ENCODE results near the gene KCNE1.

KCNE1 gene

GRCh38 chr21:34536311-34536710 is 24.3 kb upstream of the KCNE1 start:
- no peak overlapping the region for H2AK5ac ChIP-seq (ENCODE audit: low read depth, low read length)
- no CpG with 5 or more reads among the region's 8 CpGs for WGBS, 2 donors (ENCODE audit: extremely low coverage in 2 of 2, insufficient read length in 2 of 2, insufficient replicate concordance in 1 of 2)
- H2BK12ac ChIP-seq (ENCODE audit: low read length): no peak overlapping the region
- H3K79me1 ChIP-seq (ENCODE audit: low read depth, low read length): no peaks in the 10 kb centered on the region
- H3K4me2 ChIP-seq (ENCODE audit: insufficient read depth, low read length, poor library complexity, severe bottlenecking): no peak overlapping the region
- no peak overlapping the region for H3K14ac ChIP-seq (ENCODE audit: low read length)
- H3K4me1 ChIP-seq (ENCODE audit: control insufficient read depth in 2 of 2, insufficient read depth in 1 of 2, low read depth in 1 of 2, low read length in 2 of 2): peaks cover 6 to 16% of the 10 kb centered on the region in 2 donors
- no peaks in the 10 kb centered on the region for H3K27me3 ChIP-seq (ENCODE audit: control insufficient read depth in 3 of 3, insufficient read depth in 3 of 3, low read depth in 1 of 3, low read length in 3 of 3)
- H3K18ac ChIP-seq (ENCODE audit: low read length): no peak overlapping the region
- no peak overlapping the region for H2BK5ac ChIP-seq (ENCODE audit: low read length)
- no peak overlapping the region for H3K9ac ChIP-seq (ENCODE audit: low read depth, low read length, poor library complexity)
- no peak for DNase-seq (ENCODE audit: low spot score)
- no peaks in the 10 kb centered on the region for H3K36me3 ChIP-seq (replicated peaks in 1 of 2; ENCODE audit: control insufficient read depth in 2 of 2, insufficient read depth in 2 of 2, low read length in 2 of 2)
- peak overlapping the region; percentile 25 for H3K27ac ChIP-seq (replicated peaks; ENCODE audit: low read length)
- H4K91ac ChIP-seq (ENCODE audit: low read depth, low read length, poor library complexity): no peak overlapping the region
- H3K4me3 ChIP-seq (ENCODE audit: low read length in 2 of 2): no peak overlapping the region
- H2BK120ac ChIP-seq (ENCODE audit: low read depth, low read length): no peak overlapping the region
- no peak overlapping the region for H2AFZ ChIP-seq (ENCODE audit: low read length)
- H3K9me3 ChIP-seq (replicated peaks in 1 of 2; ENCODE audit: control insufficient read depth in 2 of 2, insufficient read depth in 1 of 2, low read depth in 1 of 2, low read length in 2 of 2): peaks cover 0 to 4% of the 10 kb centered on the region in 2 donors
- no peak overlapping the region for H4K8ac ChIP-seq (ENCODE audit: low read depth, low read length)
- H2BK15ac ChIP-seq (ENCODE audit: low read length): no peak overlapping the region
- H3K4ac ChIP-seq (ENCODE audit: low read length): no peak overlapping the region
- H3K23ac ChIP-seq (ENCODE audit: low read depth, low read length, poor library complexity): no peak overlapping the region

- H3K23ac ChIP-seq (ENCODE audit: low read depth, low read length, poor library complexity): no peak overlapping the region
- no peak overlapping the region for H3K9ac ChIP-seq (ENCODE audit: low read depth, low read length, poor library complexity)
- no peak overlapping the region for H3K18ac ChIP-seq (ENCODE audit: low read length)
- no peak overlapping the region for H3K4me2 ChIP-seq (ENCODE audit: insufficient read depth, low read length, poor library complexity, severe bottlenecking)
- no peak overlapping the region for H2BK120ac ChIP-seq (ENCODE audit: low read depth, low read length)
- H3K4me1 ChIP-seq (ENCODE audit: control insufficient read depth in 2 of 2, insufficient read depth in 1 of 2, low read depth in 1 of 2, low read length in 2 of 2): peaks cover 6 to 16% of the 10 kb centered on the region in 2 donors
- no peaks in the 10 kb centered on the region for H3K36me3 ChIP-seq (replicated peaks in 1 of 2; ENCODE audit: control insufficient read depth in 2 of 2, insufficient read depth in 2 of 2, low read length in 2 of 2)
- WGBS, 2 donors (ENCODE audit: extremely low coverage in 2 of 2, insufficient read length in 2 of 2, insufficient replicate concordance in 1 of 2): no CpG with 5 or more reads among the region's 3 CpGs
- no peak overlapping the region for H3K4ac ChIP-seq (ENCODE audit: low read length)
- H2BK15ac ChIP-seq (ENCODE audit: low read length): no peak overlapping the region
- H2BK5ac ChIP-seq (ENCODE audit: low read length): no peak overlapping the region
- no peak for DNase-seq (ENCODE audit: low spot score)
- no peaks in the 10 kb centered on the region for H3K79me1 ChIP-seq (ENCODE audit: low read depth, low read length)
- H3K27ac ChIP-seq (replicated peaks; ENCODE audit: low read length): no peak overlapping the region
- H4K8ac ChIP-seq (ENCODE audit: low read depth, low read length): no peak overlapping the region
- H2AK5ac ChIP-seq (ENCODE audit: low read depth, low read length): no peak overlapping the region
- H3K4me3 ChIP-seq (ENCODE audit: low read length in 2 of 2): no peak overlapping the region
- H3K27me3 ChIP-seq (ENCODE audit: control insufficient read depth in 3 of 3, insufficient read depth in 3 of 3, low read depth in 1 of 3, low read length in 3 of 3): no peaks in the 10 kb centered on the region
- H2BK12ac ChIP-seq (ENCODE audit: low read length): no peak overlapping the region
- H2AFZ ChIP-seq (ENCODE audit: low read length): no peak overlapping the region
- peaks cover 0 to 4% of the 10 kb centered on the region in 2 donors for H3K9me3 ChIP-seq (replicated peaks in 1 of 2; ENCODE audit: control insufficient read depth in 2 of 2, insufficient read depth in 1 of 2, low read depth in 1 of 2, low read length in 2 of 2)
- no peak overlapping the region for H4K91ac ChIP-seq (ENCODE audit: low read depth, low read length, poor library complexity)
- no peak overlapping the region for H3K14ac ChIP-seq (ENCODE audit: low read length)
These were observed 23.9 kb upstream of the KCNE1 start for GRCh38 chr21:34535886-34536285.

GRCh38 chr21:34534522-34534921 is 22.5 kb upstream of the KCNE1 start:
- H4K91ac ChIP-seq (ENCODE audit: low read depth, low read length, poor library complexity): no peak overlapping the region
- no peaks in the 10 kb centered on the region for H3K27me3 ChIP-seq (ENCODE audit: control insufficient read depth in 3 of 3, insufficient read depth in 3 of 3, low read depth in 1 of 3, low read length in 3 of 3)
- no peak overlapping the region for H4K8ac ChIP-seq (ENCODE audit: low read depth, low read length)
- H2BK120ac ChIP-seq (ENCODE audit: low read depth, low read length): no peak overlapping the region
- peaks cover 0 to 4% of the 10 kb centered on the region in 2 donors for H3K9me3 ChIP-seq (replicated peaks in 1 of 2; ENCODE audit: control insufficient read depth in 2 of 2, insufficient read depth in 1 of 2, low read depth in 1 of 2, low read length in 2 of 2)
- no peak overlapping the region for H2BK5ac ChIP-seq (ENCODE audit: low read length)
- no peak overlapping the region for H3K4me2 ChIP-seq (ENCODE audit: insufficient read depth, low read length, poor library complexity, severe bottlenecking)
- no peak overlapping the region for H2BK15ac ChIP-seq (ENCODE audit: low read length)
- H3K4me3 ChIP-seq (ENCODE audit: low read length in 2 of 2): peak overlapping the region in 1 of 2 donors; percentile 46
- H2AFZ ChIP-seq (ENCODE audit: low read length): no peak overlapping the region
- no peak overlapping the region for H3K4ac ChIP-seq (ENCODE audit: low read length)
- H3K18ac ChIP-seq (ENCODE audit: low read length): no peak overlapping the region
- no peak overlapping the region for H3K14ac ChIP-seq (ENCODE audit: low read length)
- no peak overlapping the region for H3K23ac ChIP-seq (ENCODE audit: low read depth, low read length, poor library complexity)
- peaks cover 6 to 16% of the 10 kb centered on the region in 2 donors for H3K4me1 ChIP-seq (ENCODE audit: control insufficient read depth in 2 of 2, insufficient read depth in 1 of 2, low read depth in 1 of 2, low read length in 2 of 2)
- H3K27ac ChIP-seq (replicated peaks; ENCODE audit: low read length): no peak overlapping the region
- H3K9ac ChIP-seq (ENCODE audit: low read depth, low read length, poor library complexity): no peak overlapping the region
- H3K36me3 ChIP-seq (replicated peaks in 1 of 2; ENCODE audit: control insufficient read depth in 2 of 2, insufficient read depth in 2 of 2, low read length in 2 of 2): no peaks in the 10 kb centered on the region
- no peaks in the 10 kb centered on the region for H3K79me1 ChIP-seq (ENCODE audit: low read depth, low read length)
- H2AK5ac ChIP-seq (ENCODE audit: low read depth, low read length): no peak overlapping the region
- WGBS, 2 donors (ENCODE audit: extremely low coverage in 2 of 2, insufficient read length in 2 of 2, insufficient replicate concordance in 1 of 2): no CpG with 5 or more reads among the region's 4 CpGs
- DNase-seq (ENCODE audit: low spot score): no peak
- H2BK12ac ChIP-seq (ENCODE audit: low read length): no peak overlapping the region

GRCh38 chr21:34533938-34534337 is 21.9 kb upstream of the KCNE1 start:
- Histone ChIP-seq H3K4me1 (ENCODE audit: control insufficient read depth in 2 of 2, insufficient read depth in 1 of 2, low read depth in 1 of 2, low read length in 2 of 2) (peaks cover 6 to 16% of the 10 kb centered on the region in 2 donors), H3K4me3 (ENCODE audit: low read length in 2 of 2) (no peak overlapping the region), H2AK5ac (ENCODE audit: low read depth, low read length) (no peak overlapping the region), H3K79me1 (ENCODE audit: low read depth, low read length) (no peaks in the 10 kb centered on the region), H3K9ac (ENCODE audit: low read depth, low read length, poor library complexity) (no peak overlapping the region), H3K14ac (ENCODE audit: low read length) (no peak overlapping the region), H3K27ac (replicated peaks; ENCODE audit: low read length) (no peak overlapping the region), H3K4ac (ENCODE audit: low read length) (no peak overlapping the region), H3K27me3 (ENCODE audit: control insufficient read depth in 3 of 3, insufficient read depth in 3 of 3, low read depth in 1 of 3, low read length in 3 of 3) (no peaks in the 10 kb centered on the region), H3K9me3 (replicated peaks in 1 of 2; ENCODE audit: control insufficient read depth in 2 of 2, insufficient read depth in 1 of 2, low read depth in 1 of 2, low read length in 2 of 2) (peaks cover 1 to 4% of the 10 kb centered on the region in 2 donors), H3K23ac (ENCODE audit: low read depth, low read length, poor library complexity) (peak overlapping the region; percentile 4), H2AFZ (ENCODE audit: low read length) (no peak overlapping the region), H2BK15ac (ENCODE audit: low read length) (no peak overlapping the region), H3K4me2 (ENCODE audit: insufficient read depth, low read length, poor library complexity, severe bottlenecking) (no peak overlapping the region), H2BK120ac (ENCODE audit: low read depth, low read length) (no peak overlapping the region), H2BK12ac (ENCODE audit: low read length) (no peak overlapping the region), H4K8ac (ENCODE audit: low read depth, low read length) (no peak overlapping the region), H2BK5ac (ENCODE audit: low read length) (no peak overlapping the region), H3K36me3 (replicated peaks in 1 of 2; ENCODE audit: control insufficient read depth in 2 of 2, insufficient read depth in 2 of 2, low read length in 2 of 2) (no peaks in the 10 kb centered on the region), H3K18ac (ENCODE audit: low read length) (no peak overlapping the region), H4K91ac (ENCODE audit: low read depth, low read length, poor library complexity) (no peak overlapping the region)
- no CpG with 5 or more reads among the region's 3 CpGs for WGBS, 2 donors (ENCODE audit: extremely low coverage in 2 of 2, insufficient read length in 2 of 2, insufficient replicate concordance in 1 of 2)
- DNase-seq (ENCODE audit: low spot score): no peak

All from neuronal stem cell (in vitro differentiated cells).